HG02840 (cell line): ENCODE measurements around the gene PAWR.

ENCODE experiments used
- ATAC-seq: cut with Tn5 transposase; IDR thresholded peaks from one replicate; pipeline ENCODE4 v1.9.1; 2021; ENCODE audit warnings: mild to moderate bottlenecking, moderate library complexity, moderate number of reproducible peaks; ENCODE audit not compliant: unreplicated experiment, low FRiP score

PAWR gene

GRCh38 chr12:79690638-79691510 is at the start of gene PAWR:
Gene PAWR, minus strand, starts transcription at chr12:79690964. Its CDS starts 720 bp downstream, at chr12:79690244.
- ATAC-seq, result peak; percentile 55

- peak; percentile 90 for ATAC-seq
Observed at GRCh38 chr12:79737875-79738718, 47.3 kb upstream of the PAWR start.

- no peak for ATAC-seq
Observed at GRCh38 chr12:79732638-79733037, 41.9 kb upstream of the PAWR start.

- no peak for ATAC-seq
Observed at GRCh38 chr12:79725987-79726386, 35.2 kb upstream of the PAWR start.

GRCh38 chr12:79717006-79717405 is 26.2 kb upstream of the PAWR start:
- ATAC-seq, result no peak

GRCh38 chr12:79715308-79715707 is 24.5 kb upstream of the PAWR start:
- no peak for ATAC-seq

- no peak for ATAC-seq
Observed at GRCh38 chr12:79710707-79711483, 20.1 kb upstream of the PAWR start.

GRCh38 chr12:79707830-79708229 is 17.1 kb upstream of the PAWR start:
- no peak for ATAC-seq

GRCh38 chr12:79706676-79707075 is 15.9 kb upstream of the PAWR start:
- no peak for ATAC-seq

- no peak for ATAC-seq
Observed at GRCh38 chr12:79706156-79706555, 15.4 kb upstream of the PAWR start.

GRCh38 chr12:79698966-79699365 is 8.2 kb upstream of the PAWR start:
- no peak for ATAC-seq

- ATAC-seq, result no peak
Observed at GRCh38 chr12:79696416-79696815, 5.7 kb upstream of the PAWR start.

GRCh38 chr12:79692860-79693577 is 2.3 kb upstream of the PAWR start:
- no peak for ATAC-seq

- ATAC-seq, result no peak
Observed at GRCh38 chr12:79691511-79692248, 916 bp upstream of the PAWR start.

GRCh38 chr12:79690142-79690637 is 574 bp downstream of the PAWR start:
- ATAC-seq, result peak; percentile 29

GRCh38 chr12:79689477-79690141 is 1.2 kb downstream of the PAWR start:
- ATAC-seq, result peak; percentile 28

GRCh38 chr12:79689061-79689476 is 1.7 kb downstream of the PAWR start:
- ATAC-seq, result no peak

GRCh38 chr12:79688376-79689060 is 2.2 kb downstream of the PAWR start:
- no peak for ATAC-seq
